Nephron (organoid): ENCODE measurements around the gene CENPVL2.
"Not testable (repeated sequence)": the region's sequence is repeated elsewhere in the genome, so short reads cannot be mapped to it uniquely, and the experiment has no call there.

ENCODE experiments used
- H3K27ac Mint-ChIP-seq, 3 experiments: 2 replicates each; pipeline ENCODE4 v1.8.0; 2020; ENCODE audit warnings: mixed read lengths in 3 of 3, mild to moderate bottlenecking in 2 of 3, moderate library complexity in 1 of 3
- H3K27me3 Mint-ChIP-seq: 2 replicates; pipeline ENCODE4 v1.8.0; 2021; ENCODE audit warnings: low read depth, mild to moderate bottlenecking, moderate library complexity, mixed read lengths
- H3K36me3 Mint-ChIP-seq: 2 replicates; pipeline ENCODE4 v1.8.0; 2020; ENCODE audit warnings: low read depth, mixed read lengths
- H3K4me1 Mint-ChIP-seq: 2 replicates; pipeline ENCODE4 v1.8.0; 2020; ENCODE audit warnings: mixed read lengths
- H3K4me3 Mint-ChIP-seq, 3 experiments: 2 replicates each; pipeline ENCODE4 v1.8.0; 2020; ENCODE audit warnings: mild to moderate bottlenecking in 3 of 3, mixed read lengths in 3 of 3, moderate library complexity in 2 of 3
- H3K9me3 Mint-ChIP-seq: 2 replicates; pipeline ENCODE4 v1.8.0; 2020; ENCODE audit warnings: mixed read lengths
- CTCF ChIP-seq, 3 experiments: fragments of 200-600 bp; sonication (generic); IDR thresholded peaks; one replicate each; pipeline ENCODE4 v1.5.0; 2021; ENCODE audit warnings: antibody characterized with exemption in 3 of 3; ENCODE audit not compliant: unreplicated experiment in 3 of 3

CENPVL2 gene

GRCh38 chrX:51682720-51683062 lies at the start of gene CENPVL2:
CENPVL2 (minus strand) TSS chrX:51682831; CDS start chrX:51682831, 0 bp downstream.
- not testable (repeated sequence) for H3K4me1 Mint-ChIP-seq, H3K4me3 Mint-ChIP-seq, H3K27me3 Mint-ChIP-seq, H3K9me3 Mint-ChIP-seq, H3K36me3 Mint-ChIP-seq, H3K27ac Mint-ChIP-seq

GRCh38 chrX:51728202-51728601 lies 45.6 kb upstream of the CENPVL2 start:
- no peak for TF ChIP-seq CTCF (IDR thresholded peaks at IDR 0.05; ENCODE audit: unreplicated experiment in 3 of 3)
- no peaks in the 10 kb centered on the region for H3K36me3 Mint-ChIP-seq
- H3K27ac Mint-ChIP-seq, result no peak overlapping the region
- no peaks in the 10 kb centered on the region for H3K9me3 Mint-ChIP-seq
- no peaks in the 10 kb centered on the region for H3K4me1 Mint-ChIP-seq
- H3K27me3 Mint-ChIP-seq, result peaks cover 4% of the 10 kb centered on the region
- no peak overlapping the region for H3K4me3 Mint-ChIP-seq

- H3K27me3 Mint-ChIP-seq, H3K27ac Mint-ChIP-seq, H3K4me3 Mint-ChIP-seq, H3K9me3 Mint-ChIP-seq, H3K4me1 Mint-ChIP-seq, H3K36me3 Mint-ChIP-seq: not testable (repeated sequence)
Observed at GRCh38 chrX:51712943-51713647, 30.5 kb upstream of the CENPVL2 start.

GRCh38 chrX:51710277-51711164 lies 27.9 kb upstream of the CENPVL2 start, which contains the start of gene CENPVL1:
CENPVL1 (plus strand) TSS chrX:51710512; CDS start chrX:51710512, 0 bp downstream.
- H3K4me1 Mint-ChIP-seq, H3K9me3 Mint-ChIP-seq, H3K4me3 Mint-ChIP-seq: not testable (repeated sequence)

GRCh38 chrX:51697397-51697796 lies 14.8 kb upstream of the CENPVL2 start:
- no peak overlapping the region for H3K27ac Mint-ChIP-seq
- no peak overlapping the region for H3K4me3 Mint-ChIP-seq
- H3K4me1 Mint-ChIP-seq, result no peaks in the 10 kb centered on the region
- H3K9me3 Mint-ChIP-seq, result peaks cover 3% of the 10 kb centered on the region
- H3K36me3 Mint-ChIP-seq, result no peaks in the 10 kb centered on the region
- H3K27me3 Mint-ChIP-seq, result peaks cover 14% of the 10 kb centered on the region
- no peak for TF ChIP-seq CTCF (IDR thresholded peaks at IDR 0.05; ENCODE audit: unreplicated experiment in 3 of 3)

More at GRCh38 chrX:51710277-51711164, 27.9 kb upstream of the CENPVL2 start, which contains the start of gene CENPVL1:
- H3K27me3 Mint-ChIP-seq, H3K36me3 Mint-ChIP-seq, H3K27ac Mint-ChIP-seq: not testable (repeated sequence)

- H3K27ac Mint-ChIP-seq, result no peak overlapping the region
- H3K4me1 Mint-ChIP-seq, result no peaks in the 10 kb centered on the region
- TF ChIP-seq CTCF (IDR thresholded peaks at IDR 0.05; ENCODE audit: unreplicated experiment in 3 of 3), result no peak
- peaks cover 3% of the 10 kb centered on the region for H3K9me3 Mint-ChIP-seq
- peaks cover 14% of the 10 kb centered on the region for H3K27me3 Mint-ChIP-seq
- H3K36me3 Mint-ChIP-seq, result no peaks in the 10 kb centered on the region
- no peak overlapping the region for H3K4me3 Mint-ChIP-seq
Observed at GRCh38 chrX:51694254-51694653, 11.6 kb upstream of the CENPVL2 start.

- H3K4me1 Mint-ChIP-seq, H3K4me3 Mint-ChIP-seq, H3K27me3 Mint-ChIP-seq, H3K36me3 Mint-ChIP-seq, H3K27ac Mint-ChIP-seq, H3K9me3 Mint-ChIP-seq: not testable (repeated sequence)
Observed at GRCh38 chrX:51681808-51682719, 567 bp downstream of the CENPVL2 start.

GRCh38 chrX:51679689-51680433 lies 2.8 kb downstream of the CENPVL2 start:
- not testable (repeated sequence) for H3K36me3 Mint-ChIP-seq, H3K4me1 Mint-ChIP-seq, H3K4me3 Mint-ChIP-seq, H3K27me3 Mint-ChIP-seq, H3K27ac Mint-ChIP-seq, H3K9me3 Mint-ChIP-seq
